H9 (cell line): ENCODE results near the gene DRD4. TPM values are rescaled to one million over a fixed set of nuclear protein-coding genes. Genes with fewer than 3 reads are reported as not detected.
A peak's percentile ranks its signal among the peaks of the same experiment; 100 is the strongest.

ENCODE experiments used
- DNase-seq: peaks from one replicate; pipeline ENCODE4 v3.0.0-alpha.2; 2017
- H2AFZ ChIP-seq: one replicate; pipeline ENCODE4 v1.6.1; 2013; ENCODE audit warnings: mild to moderate bottlenecking, low read length, control low read depth, moderate library complexity
- H2AK5ac ChIP-seq: 2 replicates; pipeline ENCODE4 v1.6.1; 2013; ENCODE audit warnings: low read length, control low read depth, mixed read lengths; ENCODE audit not compliant: insufficient read length
- H2BK120ac ChIP-seq: one replicate; pipeline ENCODE4 v1.6.1; 2013; ENCODE audit warnings: low read depth, mild to moderate bottlenecking, low read length, control low read depth, inconsistent platforms; ENCODE audit not compliant: poor library complexity, severe bottlenecking
- H2BK12ac ChIP-seq: 2 replicates; pipeline ENCODE4 v1.6.1; 2013; ENCODE audit warnings: low read length, control low read depth, mixed read lengths, low read depth; ENCODE audit not compliant: insufficient read length
- H2BK15ac ChIP-seq: 2 replicates; pipeline ENCODE4 v1.6.1; 2013; ENCODE audit warnings: low read depth, low read length, control low read depth
- H2BK20ac ChIP-seq: one replicate; pipeline ENCODE4 v1.6.1; 2013; ENCODE audit warnings: low read depth, mild to moderate bottlenecking, low read length, control low read depth, inconsistent platforms; ENCODE audit not compliant: poor library complexity, severe bottlenecking
- H2BK5ac ChIP-seq: 2 replicates; pipeline ENCODE4 v1.6.1; 2013; ENCODE audit warnings: low read length, control low read depth, mixed read lengths; ENCODE audit not compliant: insufficient read length
- H3K14ac ChIP-seq: 2 replicates; pipeline ENCODE4 v1.6.1; 2013; ENCODE audit warnings: low read length, control low read depth; ENCODE audit not compliant: insufficient read depth
- H3K18ac ChIP-seq: 2 replicates; pipeline ENCODE4 v1.6.1; 2013; ENCODE audit warnings: low read depth, mild to moderate bottlenecking, mixed read lengths, low read length, control low read depth; ENCODE audit not compliant: insufficient read length
- H3K23ac ChIP-seq: 2 replicates; pipeline ENCODE4 v1.6.1; 2013; ENCODE audit warnings: low read length, control low read depth, mixed read lengths, low read depth; ENCODE audit not compliant: insufficient read length
- H3K23me2 ChIP-seq: 2 replicates; pipeline ENCODE4 v1.6.1; 2013; ENCODE audit warnings: low read depth, mild to moderate bottlenecking, mixed read lengths, low read length, control low read depth; ENCODE audit not compliant: insufficient read length, poor library complexity, severe bottlenecking
- H3K27ac ChIP-seq: 2 replicates; pipeline ENCODE4 v1.5.1; 2013; ENCODE audit warnings: low read length, control low read depth, mixed read lengths, low read depth; ENCODE audit not compliant: insufficient read length
- H3K27me3 ChIP-seq: 2 replicates; pipeline ENCODE4 v1.6.1; 2013; ENCODE audit warnings: low read length, control low read depth, inconsistent platforms; ENCODE audit not compliant: insufficient read depth
- H3K4ac ChIP-seq: 2 replicates; pipeline ENCODE4 v1.6.1; 2013; ENCODE audit warnings: low read depth, mild to moderate bottlenecking, control low read depth, inconsistent platforms, low read length, moderate library complexity
- H3K4me1 ChIP-seq: 2 replicates; pipeline ENCODE4 v1.6.1; 2013; ENCODE audit warnings: low read length, control low read depth, inconsistent platforms; ENCODE audit not compliant: insufficient read depth
- H3K4me2 ChIP-seq: 2 replicates; pipeline ENCODE4 v1.6.1; 2013; ENCODE audit warnings: low read length, control low read depth, mixed read lengths; ENCODE audit not compliant: insufficient read length, insufficient read depth
- H3K56ac ChIP-seq: 2 replicates; pipeline ENCODE4 v1.6.1; 2013; ENCODE audit warnings: low read depth, mild to moderate bottlenecking, mixed read lengths, low read length, control low read depth; ENCODE audit not compliant: insufficient read length
- H3K79me1 ChIP-seq: 2 replicates; pipeline ENCODE4 v1.6.1; 2013; ENCODE audit warnings: low read depth, mild to moderate bottlenecking, moderate library complexity, low read length, control low read depth, inconsistent platforms; ENCODE audit not compliant: insufficient read depth, poor library complexity, severe bottlenecking
- H3K79me2 ChIP-seq: 2 replicates; pipeline ENCODE4 v1.6.1; 2013; ENCODE audit warnings: low read length, control low read depth, inconsistent platforms; ENCODE audit not compliant: insufficient read depth
- H3K9ac ChIP-seq: 2 replicates; pipeline ENCODE4 v1.6.1; 2013; ENCODE audit warnings: low read length, control low read depth, mixed read lengths; ENCODE audit not compliant: insufficient read length; ENCODE audit errors: extremely low read depth
- H3K9me3 ChIP-seq: one replicate; pipeline ENCODE4 v1.6.1; 2013; ENCODE audit warnings: low read depth, low read length, inconsistent platforms; ENCODE audit not compliant: control insufficient read depth
- H3T11ph ChIP-seq: one replicate; pipeline ENCODE4 v1.6.1; 2013; ENCODE audit warnings: mild to moderate bottlenecking, low read length, control low read depth, inconsistent platforms
- H4K20me1 ChIP-seq: one replicate; pipeline ENCODE4 v1.6.1; 2013; ENCODE audit not compliant: control insufficient read depth, insufficient read length, insufficient read depth
- H4K5ac ChIP-seq: 2 replicates; pipeline ENCODE4 v1.6.1; 2013; ENCODE audit warnings: low read depth, mild to moderate bottlenecking, mixed read lengths, low read length, control low read depth; ENCODE audit not compliant: insufficient read length
- H4K8ac ChIP-seq: replicated peaks from 2 replicates; pipeline ENCODE4 v1.6.1; 2013; ENCODE audit warnings: low read length, control low read depth, mixed read lengths, low read depth; ENCODE audit not compliant: insufficient read length
- H4K91ac ChIP-seq: 2 replicates; pipeline ENCODE4 v1.6.1; 2013; ENCODE audit warnings: low read depth, mild to moderate bottlenecking, moderate library complexity, mixed read lengths, low read length, control low read depth; ENCODE audit not compliant: insufficient read length
- H3K27ac Mint-ChIP-seq, 3 experiments: 2 replicates in 2 of 3; 3 replicates in 1 of 3; pipeline ENCODE4 v1.8.0; 2020 to 2021; ENCODE audit warnings: mixed read lengths in 3 of 3, mild to moderate bottlenecking in 1 of 3, moderate library complexity in 1 of 3
- H3K27me3 Mint-ChIP-seq: 2 replicates; pipeline ENCODE4 v1.8.0; 2021; ENCODE audit warnings: low read depth, mild to moderate bottlenecking, moderate library complexity, mixed read lengths
- H3K36me3 Mint-ChIP-seq, 3 experiments: 2 replicates in 2 of 3; 3 replicates in 1 of 3; pipeline ENCODE4 v1.8.0; 2020 to 2021; ENCODE audit warnings: low read depth in 3 of 3, mixed read lengths in 3 of 3; ENCODE audit not compliant: insufficient read depth in 1 of 3
- H3K4me1 Mint-ChIP-seq, 2 experiments: 2 replicates each; pipeline ENCODE4 v1.8.0; 2020; ENCODE audit warnings: mixed read lengths in 2 of 2
- H3K4me3 Mint-ChIP-seq, 2 experiments: 2 replicates in 1 of 2; 3 replicates in 1 of 2; pipeline ENCODE4 v1.8.0; 2020 to 2021; ENCODE audit warnings: mild to moderate bottlenecking in 2 of 2, mixed read lengths in 2 of 2, moderate library complexity in 1 of 2
- H3K9me3 Mint-ChIP-seq, 2 experiments: 2 replicates in 1 of 2; 3 replicates in 1 of 2; pipeline ENCODE4 v1.8.0; 2020; ENCODE audit warnings: mild to moderate bottlenecking in 2 of 2, mixed read lengths in 2 of 2, moderate library complexity in 1 of 2
- WGBS: extraction: QIAGEN DNeasy Blood & Tissue Kit; methylation state at CpG from one replicate; pipeline ENCODE4 v1.1.7; 2013; ENCODE audit warnings: missing lambda C conversion rate, low lambda C conversion rate, mixed read lengths; ENCODE audit not compliant: insufficient read length; ENCODE audit errors: extremely low coverage; 5-methylcytosine and 5-hydroxymethylcytosine counted together
- total RNA-seq: library from RNA; stranded (reverse); gene quantifications from 2 replicates; pipeline ENCODE4 v1.2.1, GENCODE V29; 2021
- TF ChIP-seq, protein P1 (sequence below): fragments of 200-600 bp; sonication (generic); conservative IDR thresholded peaks from 3 replicates; pipeline ENCODE4 v1.8.0; 2021; ENCODE audit warnings: antibody characterized with exemption, mild to moderate bottlenecking

Gene DRD4
- total RNA-seq, 1 experiment from 2014 or later, result 6.8 TPM

GRCh38 chr11:596374-596773, 40.7 kb upstream of the DRD4 start:
- no peaks in the 10 kb centered on the region for H3K23me2 ChIP-seq
- H3K9ac ChIP-seq, result no peak overlapping the region
- H3K14ac ChIP-seq, result no peak overlapping the region
- no peak overlapping the region for H2BK5ac ChIP-seq
- H2BK120ac ChIP-seq, result no peak overlapping the region
- peak overlapping the region in 1 of 3 experiments; percentile 39; a peak in 1 of 7 replicates for H3K27ac Mint-ChIP-seq
- H3K9me3 Mint-ChIP-seq, result no peaks in the 10 kb centered on the region; a peak in 1 of 5 replicates
- no peak overlapping the region for H2AFZ ChIP-seq
- 0 out of 2 replicates have a peak, but pooled peaks cover 2% of the 10 kb centered on the region for H3K27me3 Mint-ChIP-seq
- H4K20me1 ChIP-seq, result no peaks in the 10 kb centered on the region
- no peak overlapping the region for H3K23ac ChIP-seq
- no peak overlapping the region for H2BK12ac ChIP-seq
- no peaks in the 10 kb centered on the region for H3K79me1 ChIP-seq
- H3K36me3 Mint-ChIP-seq, result peaks cover 50 to 80% (median 78%) of the 10 kb centered on the region in 3 experiments
- no CpG with 5 or more reads among the region's 10 CpGs for whole genome bisulfite sequencing
- TF ChIP-seq, protein P1, sequence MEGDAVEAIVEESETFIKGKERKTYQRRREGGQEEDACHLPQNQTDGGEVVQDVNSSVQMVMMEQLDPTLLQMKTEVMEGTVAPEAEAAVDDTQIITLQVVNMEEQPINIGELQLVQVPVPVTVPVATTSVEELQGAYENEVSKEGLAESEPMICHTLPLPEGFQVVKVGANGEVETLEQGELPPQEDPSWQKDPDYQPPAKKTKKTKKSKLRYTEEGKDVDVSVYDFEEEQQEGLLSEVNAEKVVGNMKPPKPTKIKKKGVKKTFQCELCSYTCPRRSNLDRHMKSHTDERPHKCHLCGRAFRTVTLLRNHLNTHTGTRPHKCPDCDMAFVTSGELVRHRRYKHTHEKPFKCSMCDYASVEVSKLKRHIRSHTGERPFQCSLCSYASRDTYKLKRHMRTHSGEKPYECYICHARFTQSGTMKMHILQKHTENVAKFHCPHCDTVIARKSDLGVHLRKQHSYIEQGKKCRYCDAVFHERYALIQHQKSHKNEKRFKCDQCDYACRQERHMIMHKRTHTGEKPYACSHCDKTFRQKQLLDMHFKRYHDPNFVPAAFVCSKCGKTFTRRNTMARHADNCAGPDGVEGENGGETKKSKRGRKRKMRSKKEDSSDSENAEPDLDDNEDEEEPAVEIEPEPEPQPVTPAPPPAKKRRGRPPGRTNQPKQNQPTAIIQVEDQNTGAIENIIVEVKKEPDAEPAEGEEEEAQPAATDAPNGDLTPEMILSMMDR, result no peak
- H3T11ph ChIP-seq, result no peak overlapping the region
- H2BK20ac ChIP-seq, result no peak overlapping the region
- no peaks in the 10 kb centered on the region for H3K4me1 ChIP-seq
- H3K4me3 Mint-ChIP-seq, result no peak overlapping the region
- no peak overlapping the region for H3K56ac ChIP-seq
- H3K18ac ChIP-seq, result no peak overlapping the region
- no peak overlapping the region for H4K91ac ChIP-seq
- no peaks in the 10 kb centered on the region for H3K27me3 ChIP-seq
- no peak overlapping the region for H4K5ac ChIP-seq
- DNase-seq, result no peak
- no peak overlapping the region for H4K8ac ChIP-seq
- H2AK5ac ChIP-seq, result no peak overlapping the region
- H3K4ac ChIP-seq, result no peak overlapping the region
- H3K79me2 ChIP-seq, result no peaks in the 10 kb centered on the region
- H2BK15ac ChIP-seq, result no peak overlapping the region
- H3K9me3 ChIP-seq, result no peaks in the 10 kb centered on the region
- H3K4me2 ChIP-seq, result no peak overlapping the region
- no peaks in the 10 kb centered on the region for H3K4me1 Mint-ChIP-seq
- no peak overlapping the region for H3K27ac ChIP-seq
